AG09309 (cell line): ENCODE data around the gene POLQ.

Experiments
- DNase-seq: peaks from one replicate; pipeline ENCODE4 v3.0.0-alpha.2; 2010; ENCODE audit warnings: low read depth
- H3K4me3 ChIP-seq: 2 replicates; pipeline ENCODE4 v1.5.1; 2011; ENCODE audit warnings: mild to moderate bottlenecking, low read depth, low read length, moderate library complexity; ENCODE audit not compliant: control insufficient read depth
- TF ChIP-seq, protein P1 (sequence below): IDR thresholded peaks from 2 replicates; pipeline ENCODE4 v1.5.1; 2011; ENCODE audit warnings: mild to moderate bottlenecking, low read depth, low read length, inconsistent platforms; ENCODE audit not compliant: insufficient read depth, control insufficient read depth; ENCODE audit errors: missing control alignments

POLQ gene

DNA sequence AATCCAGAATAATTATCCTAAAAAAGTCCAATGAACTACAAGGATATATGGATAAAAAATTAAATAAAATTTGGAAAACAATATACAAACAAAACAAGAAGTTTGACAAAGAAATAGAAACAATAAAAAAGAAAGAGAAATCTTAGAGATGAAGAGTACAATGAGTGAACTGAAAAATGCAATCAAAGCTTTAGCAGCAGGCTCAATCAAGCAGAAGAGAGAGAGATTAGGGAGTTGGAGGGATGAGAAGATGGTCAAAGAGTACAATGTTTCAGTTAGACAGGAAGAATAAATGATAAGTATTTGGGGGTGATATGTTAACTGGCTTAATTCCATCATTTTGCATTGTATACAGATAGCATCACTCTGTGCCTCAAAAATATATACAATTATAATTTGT is 29.9 kb downstream of the POLQ start:
- no peak overlapping the region for H3K4me3 ChIP-seq
- TF ChIP-seq, protein P1, sequence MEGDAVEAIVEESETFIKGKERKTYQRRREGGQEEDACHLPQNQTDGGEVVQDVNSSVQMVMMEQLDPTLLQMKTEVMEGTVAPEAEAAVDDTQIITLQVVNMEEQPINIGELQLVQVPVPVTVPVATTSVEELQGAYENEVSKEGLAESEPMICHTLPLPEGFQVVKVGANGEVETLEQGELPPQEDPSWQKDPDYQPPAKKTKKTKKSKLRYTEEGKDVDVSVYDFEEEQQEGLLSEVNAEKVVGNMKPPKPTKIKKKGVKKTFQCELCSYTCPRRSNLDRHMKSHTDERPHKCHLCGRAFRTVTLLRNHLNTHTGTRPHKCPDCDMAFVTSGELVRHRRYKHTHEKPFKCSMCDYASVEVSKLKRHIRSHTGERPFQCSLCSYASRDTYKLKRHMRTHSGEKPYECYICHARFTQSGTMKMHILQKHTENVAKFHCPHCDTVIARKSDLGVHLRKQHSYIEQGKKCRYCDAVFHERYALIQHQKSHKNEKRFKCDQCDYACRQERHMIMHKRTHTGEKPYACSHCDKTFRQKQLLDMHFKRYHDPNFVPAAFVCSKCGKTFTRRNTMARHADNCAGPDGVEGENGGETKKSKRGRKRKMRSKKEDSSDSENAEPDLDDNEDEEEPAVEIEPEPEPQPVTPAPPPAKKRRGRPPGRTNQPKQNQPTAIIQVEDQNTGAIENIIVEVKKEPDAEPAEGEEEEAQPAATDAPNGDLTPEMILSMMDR: no peak
- no peak for DNase-seq

DNA sequence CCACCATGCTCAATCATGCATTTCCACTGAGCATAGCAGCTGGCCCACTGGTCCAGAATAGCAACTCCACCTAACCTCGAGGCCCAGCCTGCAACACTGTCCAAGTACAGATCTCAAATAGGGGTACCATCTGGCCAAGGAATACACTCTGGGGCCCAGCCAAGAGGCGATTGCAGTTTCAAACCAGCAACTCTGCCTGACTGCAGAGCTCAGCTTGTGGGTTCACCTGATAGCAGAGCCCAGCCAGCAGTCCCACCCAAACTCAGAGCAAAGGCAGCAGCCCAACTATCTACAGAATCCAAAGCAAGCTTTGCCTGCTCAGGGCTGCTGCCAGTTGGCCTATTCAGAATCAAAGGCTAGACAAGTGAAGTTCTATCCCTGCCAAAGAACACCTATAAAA is 30.5 kb downstream of the POLQ start:
- TF ChIP-seq, protein P1: no peak
- H3K4me3 ChIP-seq: no peak overlapping the region
- no peak for DNase-seq

DNA sequence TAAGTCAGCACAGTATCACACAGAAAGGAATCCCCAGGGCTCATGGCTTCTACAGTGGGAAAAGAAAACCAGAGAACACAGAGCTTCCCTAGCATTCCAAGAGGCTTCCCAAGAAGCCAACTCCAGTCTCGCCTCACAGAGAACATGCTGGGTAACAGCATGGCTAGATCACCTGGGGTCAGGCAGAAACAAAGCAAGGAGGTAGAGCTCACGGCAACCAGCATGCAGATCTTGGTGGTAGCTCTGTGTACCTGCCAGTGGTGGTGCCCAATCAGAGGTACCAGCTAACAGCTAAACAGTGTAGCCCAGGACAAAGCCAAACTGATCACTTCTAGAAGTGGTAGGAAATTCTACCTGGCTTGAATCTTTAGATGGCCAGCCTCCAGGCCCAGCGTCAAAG is 31.3 kb downstream of the POLQ start:
- TF ChIP-seq, protein P1: no peak

DNA sequence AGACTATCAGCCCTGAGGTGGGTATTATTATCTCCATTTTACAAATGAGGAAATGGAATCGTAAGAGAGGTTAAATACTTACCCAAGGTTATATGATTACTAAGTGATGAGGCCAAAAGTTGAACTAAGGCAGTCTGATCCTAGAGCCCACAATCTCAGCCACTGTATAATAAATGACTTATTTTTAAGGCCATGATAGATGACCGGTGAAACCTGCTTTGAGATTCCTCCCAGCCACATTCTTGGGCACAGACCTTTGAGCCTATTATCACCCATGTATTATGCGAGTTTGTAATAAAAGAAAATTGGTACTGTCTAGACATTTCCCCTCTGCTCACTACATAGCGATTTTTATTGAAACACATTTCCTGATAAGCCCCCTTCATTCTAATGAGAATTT is 37.4 kb downstream of the POLQ start:
- no peak overlapping the region for H3K4me3 ChIP-seq
- no peak for DNase-seq
- TF ChIP-seq, protein P1: no peak

More for the DNA sequence above, 31.3 kb downstream of the POLQ start:
- no peak for DNase-seq
- H3K4me3 ChIP-seq: no peak overlapping the region

DNA sequence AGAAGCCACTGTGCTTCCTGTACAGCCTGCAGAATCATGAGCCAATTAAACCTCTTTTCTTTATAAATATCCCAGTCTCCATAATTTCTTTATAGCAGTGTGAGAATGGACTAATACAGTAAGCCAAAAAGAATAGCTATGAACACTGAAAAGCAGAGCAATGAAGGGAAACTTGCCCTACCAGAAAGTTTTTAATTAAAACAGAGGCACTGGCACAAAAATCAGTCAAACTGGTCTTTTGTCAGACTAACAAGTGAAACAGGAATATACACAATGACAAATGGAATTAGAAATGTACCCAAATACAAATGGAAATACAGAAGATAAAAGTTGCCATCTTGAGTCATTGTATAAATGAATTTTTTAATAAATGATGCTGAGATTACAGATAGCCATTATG is 40.5 kb downstream of the POLQ start:
- DNase-seq: no peak

DNA sequence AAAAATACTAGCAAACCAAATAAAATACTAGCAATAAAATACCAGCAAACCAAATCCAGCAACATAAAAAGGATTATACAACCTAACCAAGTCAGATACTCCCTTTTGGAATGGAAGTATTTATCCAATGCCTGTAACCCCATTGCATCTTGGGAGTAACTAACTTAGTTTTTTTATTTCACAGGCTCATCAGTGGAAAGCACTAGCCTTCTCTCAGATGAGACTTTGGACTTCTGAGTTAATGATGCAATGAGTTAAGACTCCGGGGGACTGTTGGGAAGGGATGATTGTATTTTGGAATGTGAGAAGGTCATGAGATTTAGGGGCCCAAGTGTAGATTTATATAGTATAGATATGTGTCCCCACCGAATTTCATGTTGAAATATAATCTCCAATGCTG is 41.2 kb downstream of the POLQ start:
- TF ChIP-seq, protein P1: no peak
- no peak overlapping the region for H3K4me3 ChIP-seq
- no peak for DNase-seq

More for the DNA sequence above, 40.5 kb downstream of the POLQ start:
- TF ChIP-seq, protein P1: no peak
- no peak overlapping the region for H3K4me3 ChIP-seq

DNA sequence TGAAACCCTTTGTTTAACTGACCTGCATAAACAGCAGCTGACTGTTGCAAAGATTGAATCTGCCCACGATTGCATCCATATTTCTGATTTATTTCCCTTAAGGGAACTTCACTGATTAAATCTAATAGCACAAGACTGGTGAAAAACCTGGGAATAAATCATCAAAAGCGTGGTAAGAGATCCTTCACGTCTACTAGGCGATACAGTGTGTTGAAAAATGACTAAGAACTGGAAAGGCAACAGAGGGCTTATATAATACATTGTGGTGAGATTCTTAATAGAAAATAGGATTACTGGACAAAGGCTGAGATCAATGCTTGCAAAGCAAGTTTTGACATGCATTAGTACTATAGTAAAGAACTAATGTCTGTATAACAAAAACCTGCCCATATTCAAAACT is 49.0 kb downstream of the POLQ start:
- DNase-seq: no peak
- H3K4me3 ChIP-seq: no peak overlapping the region
- TF ChIP-seq, protein P1: no peak
